Epithelial cell of prostate (primary cell): Measurements from ENCODE around the gene GOLT1B.
A peak's percentile ranks its signal among the peaks of the same experiment; 100 is the strongest.

Experiments used
- DNase-seq: peaks from one replicate; pipeline ENCODE4 v3.0.0-alpha.2; 2011; ENCODE audit warnings: low read depth, low spot score
- H3K27ac ChIP-seq: fragments of 450-650 bp; 2 replicates; pipeline ENCODE4 v1.5.1; 2017; ENCODE audit warnings: mild to moderate bottlenecking

The GOLT1B gene

GRCh38 chr12:21559855-21560569 lies 58.4 kb downstream of the GOLT1B start:
- peak overlapping the region; percentile 72 for H3K27ac ChIP-seq
- peak; percentile 49 for DNase-seq

- H3K27ac ChIP-seq, result peak overlapping the region; percentile 72
- no peak for DNase-seq
Measured at GRCh38 chr12:21561158-21561557, 59.6 kb downstream of the GOLT1B start.

- no peak for DNase-seq
- H3K27ac ChIP-seq, result no peak overlapping the region
Measured at GRCh38 chr12:21562859-21563258, 61.3 kb downstream of the GOLT1B start.

- DNase-seq, result no peak
Measured at GRCh38 chr12:21566223-21566906, 64.8 kb downstream of the GOLT1B start.

GRCh38 chr12:21566907-21567394 lies 65.4 kb downstream of the GOLT1B start:
- DNase-seq, result no peak

More at GRCh38 chr12:21566223-21566906, 64.8 kb downstream of the GOLT1B start:
- no peak overlapping the region for H3K27ac ChIP-seq

More at GRCh38 chr12:21566907-21567394, 65.4 kb downstream of the GOLT1B start:
- no peak overlapping the region for H3K27ac ChIP-seq
